ENCODE measurements around the gene LRRC71. TPM values are rescaled to one million over a fixed set of nuclear protein-coding genes. Genes with fewer than 3 reads are reported as not detected.

Gene LRRC71
- polyA plus RNA-seq, 1 of the 3 experiments (the other 2 are of a cell fraction): 0.03 TPM

DNA sequence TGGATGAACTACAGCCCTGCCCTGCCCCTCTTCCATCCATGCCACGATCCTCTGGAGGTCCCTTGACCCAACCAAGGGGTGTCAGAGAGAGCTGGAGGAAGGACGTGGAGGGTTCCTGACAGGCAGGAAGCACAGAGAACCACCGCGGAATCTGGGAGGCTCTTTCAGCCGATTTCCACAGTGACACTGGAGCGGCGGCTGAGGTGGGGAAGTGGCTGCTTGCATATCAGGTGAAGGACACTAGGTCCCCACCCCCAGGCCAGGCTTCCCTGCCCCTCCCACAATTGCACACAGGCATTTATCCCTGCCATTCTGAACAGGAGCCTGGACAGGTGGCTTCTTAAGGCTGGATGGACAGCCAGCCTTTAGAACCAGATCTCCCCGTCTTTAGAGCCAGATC, 17.5 kb downstream of the LRRC71 start:
- Histone ChIP-seq H3K27ac (ENCODE audit: low read depth in 2 of 2, low read length in 1 of 2) (no peak overlapping the region), H4K20me1 (ENCODE audit: insufficient read depth) (no peaks in the 10 kb centered on the region), H3K4me1 (ENCODE audit: control insufficient read depth in 1 of 2, insufficient read depth in 2 of 2, low read depth in 1 of 2, low read length in 1 of 2) (no peaks in the 10 kb centered on the region), H3K9me2 (no peaks in the 10 kb centered on the region), H3K9ac (no peak overlapping the region), H3K27me3 (ENCODE audit: insufficient read depth) (no peaks in the 10 kb centered on the region), H3K4me3 (ENCODE audit: low read depth in 2 of 2, low read length in 1 of 2) (no peak overlapping the region), H3K36me3 (replicated peaks in 1 of 2; ENCODE audit: control insufficient read depth in 1 of 2, insufficient read depth in 2 of 2, low read length in 1 of 2) (peaks cover 6 to 67% of the 10 kb centered on the region in 2 experiments), H3F3A (replicated peaks; ENCODE audit: insufficient read depth) (no peaks in the 10 kb centered on the region), H3K79me2 (ENCODE audit: insufficient read depth) (no peaks in the 10 kb centered on the region), H2AFZ (ENCODE audit: low read depth) (no peak overlapping the region), H3K4me2 (no peak overlapping the region), H3K9me3 (no peaks in the 10 kb centered on the region)
- POLR2A ChIA-PET: interaction anchor here (0.7 to 1.2 kb wide), 2 partner anchors 9 to 171 kb away, joined by 3 read pairs; no protein-coding TSS in a partner anchor
- TF ChIP-seq CHD2 (IDR thresholded peaks at IDR 0.05; ENCODE audit: low read length, partially characterized antibody) (no peak), TCF12 (IDR thresholded peaks at IDR 0.05) (no peak), ELF1 (IDR thresholded peaks at IDR 0.05) (no peak), TAF1 (IDR thresholded peaks at IDR 0.05; ENCODE audit: borderline replicate concordance, low read depth, low read length) (no peak), MEF2A (IDR thresholded peaks at IDR 0.05; ENCODE audit: borderline replicate concordance, low read depth) (no peak), FOXJ3 (CRISPR knock-in tag; IDR thresholded peaks at IDR 0.05) (no peak), GABPA (IDR thresholded peaks at IDR 0.05; ENCODE audit: low read depth) (no peak), SMC3 (IDR thresholded peaks at IDR 0.05; ENCODE audit: low read depth, low read length) (no peak), FOXM1 (IDR thresholded peaks at IDR 0.05; ENCODE audit: low read depth) (no peak), RXRA (IDR thresholded peaks at IDR 0.05; ENCODE audit: borderline replicate concordance, low read depth) (no peak), RAD21 (IDR thresholded peaks at IDR 0.05; ENCODE audit: low read length) (no peak), FOSL2 (IDR thresholded peaks at IDR 0.05; ENCODE audit: borderline replicate concordance, low read depth) (no peak), GATA2 (CRISPR knock-in tag; IDR thresholded peaks at IDR 0.05) (no peak), EZH2phosphoT487 (IDR thresholded peaks at IDR 0.05; ENCODE audit: borderline replicate concordance, low read depth) (no peak)
- TF ChIP-seq, protein P1, sequence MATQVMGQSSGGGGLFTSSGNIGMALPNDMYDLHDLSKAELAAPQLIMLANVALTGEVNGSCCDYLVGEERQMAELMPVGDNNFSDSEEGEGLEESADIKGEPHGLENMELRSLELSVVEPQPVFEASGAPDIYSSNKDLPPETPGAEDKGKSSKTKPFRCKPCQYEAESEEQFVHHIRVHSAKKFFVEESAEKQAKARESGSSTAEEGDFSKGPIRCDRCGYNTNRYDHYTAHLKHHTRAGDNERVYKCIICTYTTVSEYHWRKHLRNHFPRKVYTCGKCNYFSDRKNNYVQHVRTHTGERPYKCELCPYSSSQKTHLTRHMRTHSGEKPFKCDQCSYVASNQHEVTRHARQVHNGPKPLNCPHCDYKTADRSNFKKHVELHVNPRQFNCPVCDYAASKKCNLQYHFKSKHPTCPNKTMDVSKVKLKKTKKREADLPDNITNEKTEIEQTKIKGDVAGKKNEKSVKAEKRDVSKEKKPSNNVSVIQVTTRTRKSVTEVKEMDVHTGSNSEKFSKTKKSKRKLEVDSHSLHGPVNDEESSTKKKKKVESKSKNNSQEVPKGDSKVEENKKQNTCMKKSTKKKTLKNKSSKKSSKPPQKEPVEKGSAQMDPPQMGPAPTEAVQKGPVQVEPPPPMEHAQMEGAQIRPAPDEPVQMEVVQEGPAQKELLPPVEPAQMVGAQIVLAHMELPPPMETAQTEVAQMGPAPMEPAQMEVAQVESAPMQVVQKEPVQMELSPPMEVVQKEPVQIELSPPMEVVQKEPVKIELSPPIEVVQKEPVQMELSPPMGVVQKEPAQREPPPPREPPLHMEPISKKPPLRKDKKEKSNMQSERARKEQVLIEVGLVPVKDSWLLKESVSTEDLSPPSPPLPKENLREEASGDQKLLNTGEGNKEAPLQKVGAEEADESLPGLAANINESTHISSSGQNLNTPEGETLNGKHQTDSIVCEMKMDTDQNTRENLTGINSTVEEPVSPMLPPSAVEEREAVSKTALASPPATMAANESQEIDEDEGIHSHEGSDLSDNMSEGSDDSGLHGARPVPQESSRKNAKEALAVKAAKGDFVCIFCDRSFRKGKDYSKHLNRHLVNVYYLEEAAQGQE (IDR thresholded peaks at IDR 0.05; ENCODE audit: low read depth, low read length): no peak
- TF ChIP-seq, protein P2, sequence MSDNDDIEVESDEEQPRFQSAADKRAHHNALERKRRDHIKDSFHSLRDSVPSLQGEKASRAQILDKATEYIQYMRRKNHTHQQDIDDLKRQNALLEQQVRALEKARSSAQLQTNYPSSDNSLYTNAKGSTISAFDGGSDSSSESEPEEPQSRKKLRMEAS (IDR thresholded peaks at IDR 0.05; ENCODE audit: low read depth): no peak
- 97% methylated on average over 8 of the region's 8 CpGs for WGBS (ENCODE audit: low lambda C conversion rate)
- no peak for DNase-seq
- CTCF ChIA-PET: interaction anchor here (0.6 to 5.0 kb wide), 3 partner anchors 10 to 138 kb away, joined by 3 to 50 read pairs (median 15); no protein-coding TSS in a partner anchor

DNA sequence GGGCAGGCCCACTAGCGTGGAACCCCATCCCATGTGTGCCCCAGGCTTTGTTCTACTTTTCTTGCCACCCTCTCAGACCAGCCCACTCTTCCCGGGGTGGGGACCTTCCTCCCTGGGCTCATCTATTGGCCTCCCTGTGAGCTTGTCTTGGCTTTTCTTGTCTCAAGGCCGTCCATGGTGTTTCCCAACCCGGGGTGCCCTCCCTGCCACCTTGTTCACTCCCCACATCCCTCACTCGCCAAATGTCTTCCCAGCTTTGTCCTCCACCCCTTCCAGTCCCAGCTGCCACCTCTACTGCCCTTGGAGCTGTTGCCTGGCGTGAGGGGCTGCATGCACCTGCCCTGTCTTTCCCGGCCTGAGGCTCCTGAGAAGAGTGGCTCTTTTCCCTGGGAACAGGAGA, 18.4 kb downstream of the LRRC71 start:
- Histone ChIP-seq H4K20me1 (ENCODE audit: insufficient read depth) (no peaks in the 10 kb centered on the region), H3K79me2 (ENCODE audit: insufficient read depth) (no peaks in the 10 kb centered on the region), H3K36me3 (replicated peaks in 1 of 2; ENCODE audit: control insufficient read depth in 1 of 2, insufficient read depth in 2 of 2, low read length in 1 of 2) (peaks cover 11 to 72% of the 10 kb centered on the region in 2 experiments), H3F3A (replicated peaks; ENCODE audit: insufficient read depth) (no peaks in the 10 kb centered on the region), H3K4me3 (ENCODE audit: low read depth in 2 of 2, low read length in 1 of 2) (no peak overlapping the region), H3K9me3 (no peaks in the 10 kb centered on the region), H3K27me3 (ENCODE audit: insufficient read depth) (no peaks in the 10 kb centered on the region), H3K9me2 (no peaks in the 10 kb centered on the region), H2AFZ (ENCODE audit: low read depth) (no peak overlapping the region), H3K9ac (no peak overlapping the region), H3K27ac (ENCODE audit: low read depth in 2 of 2, low read length in 1 of 2) (no peak overlapping the region), H3K4me1 (ENCODE audit: control insufficient read depth in 1 of 2, insufficient read depth in 2 of 2, low read depth in 1 of 2, low read length in 1 of 2) (no peaks in the 10 kb centered on the region), H3K4me2 (no peak overlapping the region)
- CTCF ChIA-PET: interaction anchor here (5.0 kb wide), 1 partner anchor 11 kb away, joined by 50 read pairs; no protein-coding TSS in a partner anchor
- POLR2A ChIA-PET: no interaction called here
- 88% methylated on average over 7 of the region's 7 CpGs for WGBS (ENCODE audit: low lambda C conversion rate)
- no peak for DNase-seq
- TF ChIP-seq, protein P3, sequence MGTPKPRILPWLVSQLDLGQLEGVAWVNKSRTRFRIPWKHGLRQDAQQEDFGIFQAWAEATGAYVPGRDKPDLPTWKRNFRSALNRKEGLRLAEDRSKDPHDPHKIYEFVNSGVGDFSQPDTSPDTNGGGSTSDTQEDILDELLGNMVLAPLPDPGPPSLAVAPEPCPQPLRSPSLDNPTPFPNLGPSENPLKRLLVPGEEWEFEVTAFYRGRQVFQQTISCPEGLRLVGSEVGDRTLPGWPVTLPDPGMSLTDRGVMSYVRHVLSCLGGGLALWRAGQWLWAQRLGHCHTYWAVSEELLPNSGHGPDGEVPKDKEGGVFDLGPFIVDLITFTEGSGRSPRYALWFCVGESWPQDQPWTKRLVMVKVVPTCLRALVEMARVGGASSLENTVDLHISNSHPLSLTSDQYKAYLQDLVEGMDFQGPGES (IDR thresholded peaks at IDR 0.05; ENCODE audit: low read depth, low read length): no peak
- TF ChIP-seq EP300 (IDR thresholded peaks at IDR 0.05; ENCODE audit: borderline replicate concordance in 1 of 2, low read depth in 1 of 2, low read length in 1 of 2) (no peak), JUND (IDR thresholded peaks at IDR 0.05) (no peak), FOSL2 (IDR thresholded peaks at IDR 0.05; ENCODE audit: borderline replicate concordance, low read depth) (no peak), RCOR1 (IDR thresholded peaks at IDR 0.05; ENCODE audit: low read length) (no peak), SIN3A (IDR thresholded peaks at IDR 0.05; ENCODE audit: borderline replicate concordance, low read depth, low read length) (no peak), MEF2A (IDR thresholded peaks at IDR 0.05; ENCODE audit: borderline replicate concordance, low read depth) (no peak), TCF12 (IDR thresholded peaks at IDR 0.05) (no peak)
- TF ChIP-seq, protein P4, sequence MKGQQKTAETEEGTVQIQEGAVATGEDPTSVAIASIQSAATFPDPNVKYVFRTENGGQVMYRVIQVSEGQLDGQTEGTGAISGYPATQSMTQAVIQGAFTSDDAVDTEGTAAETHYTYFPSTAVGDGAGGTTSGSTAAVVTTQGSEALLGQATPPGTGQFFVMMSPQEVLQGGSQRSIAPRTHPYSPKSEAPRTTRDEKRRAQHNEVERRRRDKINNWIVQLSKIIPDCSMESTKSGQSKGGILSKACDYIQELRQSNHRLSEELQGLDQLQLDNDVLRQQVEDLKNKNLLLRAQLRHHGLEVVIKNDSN (IDR thresholded peaks at IDR 0.05; ENCODE audit: borderline replicate concordance, low read depth): no peak
